ENCODE measurements around the gene ARHGEF17.
A peak's percentile ranks its signal among the peaks of the same experiment; 100 is the strongest.

Gene ARHGEF17

GRCh38 chr11:73297231-73297590 is 10.9 kb upstream of the ARHGEF17 start:
- ChIA-PET CTCF (interaction anchor here (0.8 to 19.7 kb wide), 7 partner anchors 4 to 95 kb away, joined by 3 to 323 read pairs (median 172); partner anchors contain the start of gene ARHGEF17), POLR2A (no interaction called here)
- 92% methylated on average over 17 of the region's 18 CpGs for WGBS (ENCODE audit: insufficient coverage)
- peaks cover 0 to 18% (median 5%) of the 10 kb centered on the region in 4 experiments for H3K4me1 ChIP-seq (ENCODE audit: control extremely low read depth in 1 of 4, control insufficient read depth in 4 of 4, insufficient read depth in 4 of 4, low read length in 3 of 4)
- no peak for DNase-seq
- H3K4me3 ChIP-seq (ENCODE audit: control insufficient read depth in 1 of 7, extremely low read depth in 1 of 7, insufficient read depth in 4 of 7, low read depth in 2 of 7, low read length in 6 of 7) = no peak overlapping the region
- H3K36me3 ChIP-seq (ENCODE audit: control insufficient read depth in 4 of 4, insufficient read depth in 4 of 4, low read length in 3 of 4) = no peaks in the 10 kb centered on the region
- H3K9me3 ChIP-seq (ENCODE audit: control extremely low read depth in 1 of 5, control insufficient read depth in 4 of 5, insufficient read depth in 2 of 5, low read depth in 1 of 5, low read length in 4 of 5) = no peaks in the 10 kb centered on the region
- no peak overlapping the region for H3K27ac ChIP-seq (ENCODE audit: insufficient read depth in 1 of 2, low read depth in 1 of 2, low read length in 2 of 2, poor library complexity in 1 of 2, severe bottlenecking in 2 of 2)
- H3K27me3 ChIP-seq (replicated peaks in 2 of 5; ENCODE audit: control insufficient read depth in 4 of 5, insufficient read depth in 5 of 5, low read length in 4 of 5) = no peaks in the 10 kb centered on the region

- Histone ChIP-seq H3K4me1 (ENCODE audit: control extremely low read depth in 1 of 4, control insufficient read depth in 4 of 4, insufficient read depth in 4 of 4, low read length in 3 of 4) (peaks cover 0 to 14% (median 3%) of the 10 kb centered on the region in 4 experiments), H3K27ac (ENCODE audit: insufficient read depth in 1 of 2, low read depth in 1 of 2, low read length in 2 of 2, poor library complexity in 1 of 2, severe bottlenecking in 2 of 2) (no peak overlapping the region), H3K36me3 (ENCODE audit: control insufficient read depth in 4 of 4, insufficient read depth in 4 of 4, low read length in 3 of 4) (no peaks in the 10 kb centered on the region), H3K4me3 (ENCODE audit: control insufficient read depth in 1 of 7, extremely low read depth in 1 of 7, insufficient read depth in 4 of 7, low read depth in 2 of 7, low read length in 6 of 7) (no peak overlapping the region), H3K9me3 (ENCODE audit: control extremely low read depth in 1 of 5, control insufficient read depth in 4 of 5, insufficient read depth in 2 of 5, low read depth in 1 of 5, low read length in 4 of 5) (no peaks in the 10 kb centered on the region), H3K27me3 (replicated peaks in 2 of 5; ENCODE audit: control insufficient read depth in 4 of 5, insufficient read depth in 5 of 5, low read length in 4 of 5) (no peaks in the 10 kb centered on the region)
- WGBS (ENCODE audit: insufficient coverage) = 100% methylated on average over 3 of the region's 3 CpGs
- no peak for DNase-seq
- ChIA-PET CTCF (interaction anchor here (0.8 to 19.7 kb wide), 7 partner anchors 5 to 94 kb away, joined by 3 to 323 read pairs (median 172); partner anchors contain the start of gene ARHGEF17), POLR2A (no interaction called here)
Observed at GRCh38 chr11:73297702-73298101, 10.4 kb upstream of the ARHGEF17 start.

GRCh38 chr11:73298233-73298632 is 9.8 kb upstream of the ARHGEF17 start:
- Histone ChIP-seq H3K36me3 (ENCODE audit: control insufficient read depth in 4 of 4, insufficient read depth in 4 of 4, low read length in 3 of 4) (no peaks in the 10 kb centered on the region), H3K9me3 (ENCODE audit: control extremely low read depth in 1 of 5, control insufficient read depth in 4 of 5, insufficient read depth in 2 of 5, low read depth in 1 of 5, low read length in 4 of 5) (no peaks in the 10 kb centered on the region), H3K4me3 (ENCODE audit: control insufficient read depth in 1 of 7, extremely low read depth in 1 of 7, insufficient read depth in 4 of 7, low read depth in 2 of 7, low read length in 6 of 7) (no peak overlapping the region), H3K27ac (ENCODE audit: insufficient read depth in 1 of 2, low read depth in 1 of 2, low read length in 2 of 2, poor library complexity in 1 of 2, severe bottlenecking in 2 of 2) (no peak overlapping the region), H3K27me3 (replicated peaks in 2 of 5; ENCODE audit: control insufficient read depth in 4 of 5, insufficient read depth in 5 of 5, low read length in 4 of 5) (no peaks in the 10 kb centered on the region), H3K4me1 (ENCODE audit: control extremely low read depth in 1 of 4, control insufficient read depth in 4 of 4, insufficient read depth in 4 of 4, low read length in 3 of 4) (peaks cover 0 to 9% (median 3%) of the 10 kb centered on the region in 4 experiments)
- DNase-seq = no peak
- POLR2A ChIA-PET = no interaction called here
- WGBS (ENCODE audit: insufficient coverage) = 98% methylated on average over 5 of the region's 5 CpGs
- CTCF ChIA-PET = interaction anchor here (0.6 to 19.7 kb wide), 7 partner anchors 5 to 94 kb away, joined by 3 to 323 read pairs (median 172); partner anchors contain the start of gene ARHGEF17

GRCh38 chr11:73299751-73300150 is 8.3 kb upstream of the ARHGEF17 start:
- Histone ChIP-seq H3K27ac (ENCODE audit: insufficient read depth in 1 of 2, low read depth in 1 of 2, low read length in 2 of 2, poor library complexity in 1 of 2, severe bottlenecking in 2 of 2) (no peak overlapping the region), H3K36me3 (ENCODE audit: control insufficient read depth in 4 of 4, insufficient read depth in 4 of 4, low read length in 3 of 4) (no peaks in the 10 kb centered on the region), H3K4me3 (ENCODE audit: control insufficient read depth in 1 of 7, extremely low read depth in 1 of 7, insufficient read depth in 4 of 7, low read depth in 2 of 7, low read length in 6 of 7) (no peak overlapping the region), H3K27me3 (replicated peaks in 2 of 5; ENCODE audit: control insufficient read depth in 4 of 5, insufficient read depth in 5 of 5, low read length in 4 of 5) (no peaks in the 10 kb centered on the region), H3K4me1 (ENCODE audit: control extremely low read depth in 1 of 4, control insufficient read depth in 4 of 4, insufficient read depth in 4 of 4, low read length in 3 of 4) (peaks cover 0 to 9% (median 3%) of the 10 kb centered on the region in 4 experiments), H3K9me3 (ENCODE audit: control extremely low read depth in 1 of 5, control insufficient read depth in 4 of 5, insufficient read depth in 2 of 5, low read depth in 1 of 5, low read length in 4 of 5) (no peaks in the 10 kb centered on the region)
- ChIA-PET CTCF (interaction anchor here (1.6 to 19.7 kb wide), 4 partner anchors 7 to 361 kb away, joined by 4 to 323 read pairs (median 186); no protein-coding TSS in a partner anchor), POLR2A (no interaction called here)
- no peak for DNase-seq
- over 99% methylated on average over 8 of the region's 10 CpGs for WGBS (ENCODE audit: insufficient coverage)

- Histone ChIP-seq H3K36me3 (ENCODE audit: control insufficient read depth in 4 of 4, insufficient read depth in 4 of 4, low read length in 3 of 4) (peaks cover 0 to 9% (median 4%) of the 10 kb centered on the region in 4 experiments), H3K4me3 (ENCODE audit: control insufficient read depth in 1 of 7, extremely low read depth in 1 of 7, insufficient read depth in 4 of 7, low read depth in 2 of 7, low read length in 6 of 7) (peak overlapping the region in 2 of 7 experiments; percentile 85 to 91), H3K27me3 (replicated peaks in 2 of 5; ENCODE audit: control insufficient read depth in 4 of 5, insufficient read depth in 5 of 5, low read length in 4 of 5) (no peaks in the 10 kb centered on the region), H3K9me3 (ENCODE audit: control extremely low read depth in 1 of 5, control insufficient read depth in 4 of 5, insufficient read depth in 2 of 5, low read depth in 1 of 5, low read length in 4 of 5) (no peaks in the 10 kb centered on the region), H3K4me1 (ENCODE audit: control extremely low read depth in 1 of 4, control insufficient read depth in 4 of 4, insufficient read depth in 4 of 4, low read length in 3 of 4) (peaks cover 3 to 40% (median 37%) of the 10 kb centered on the region in 4 experiments), H3K27ac (ENCODE audit: insufficient read depth in 1 of 2, low read depth in 1 of 2, low read length in 2 of 2, poor library complexity in 1 of 2, severe bottlenecking in 2 of 2) (no peak overlapping the region)
- WGBS (ENCODE audit: insufficient coverage) = 68% methylated on average over 3 of the region's 7 CpGs
- POLR2A ChIA-PET = interaction anchor here (0.8 to 4.6 kb wide), 5 partner anchors 14 to 31 kb away, joined by 3 to 56 read pairs (median 3); no protein-coding TSS in a partner anchor
- CTCF ChIA-PET = interaction anchor here (0.7 to 20.9 kb wide), 20 partner anchors 13 to 474 kb away, joined by 3 to 371 read pairs (median 4); no protein-coding TSS in a partner anchor
- peak in 2 of 3 donors; percentile 50 to 52 for DNase-seq
Observed at GRCh38 chr11:73306069-73306841, 1.8 kb upstream of the ARHGEF17 start.

- ChIA-PET CTCF (interaction anchor here (0.6 to 20.9 kb wide), 20 partner anchors 14 to 475 kb away, joined by 3 to 371 read pairs (median 4); no protein-coding TSS in a partner anchor), POLR2A (interaction anchor here (0.8 to 4.6 kb wide), 5 partner anchors 14 to 30 kb away, joined by 3 to 56 read pairs (median 3); no protein-coding TSS in a partner anchor)
Observed at GRCh38 chr11:73306977-73307322, 1.1 kb upstream of the ARHGEF17 start.

More at GRCh38 chr11:73306977-73307322, 1.1 kb upstream of the ARHGEF17 start:
- H3K36me3 ChIP-seq (ENCODE audit: control insufficient read depth in 4 of 4, insufficient read depth in 4 of 4, low read length in 3 of 4) = peaks cover 0 to 9% (median 4%) of the 10 kb centered on the region in 4 experiments
- H3K4me3 ChIP-seq (ENCODE audit: control insufficient read depth in 1 of 7, extremely low read depth in 1 of 7, insufficient read depth in 4 of 7, low read depth in 2 of 7, low read length in 6 of 7) = peak overlapping the region in 6 of 7 experiments; percentile 20 to 91 (median 82)
- H3K27ac ChIP-seq (ENCODE audit: insufficient read depth in 1 of 2, low read depth in 1 of 2, low read length in 2 of 2, poor library complexity in 1 of 2, severe bottlenecking in 2 of 2) = peak overlapping the region; percentile 40 to 50
- H3K4me1 ChIP-seq (ENCODE audit: control extremely low read depth in 1 of 4, control insufficient read depth in 4 of 4, insufficient read depth in 4 of 4, low read length in 3 of 4) = peaks cover 3 to 45% (median 44%) of the 10 kb centered on the region in 4 experiments
- 22% methylated on average over 17 of the region's 18 CpGs for WGBS (ENCODE audit: insufficient coverage)
- no peaks in the 10 kb centered on the region for H3K9me3 ChIP-seq (ENCODE audit: control extremely low read depth in 1 of 5, control insufficient read depth in 4 of 5, insufficient read depth in 2 of 5, low read depth in 1 of 5, low read length in 4 of 5)
- DNase-seq = no peak
- H3K27me3 ChIP-seq (replicated peaks in 2 of 5; ENCODE audit: control insufficient read depth in 4 of 5, insufficient read depth in 5 of 5, low read length in 4 of 5) = no peaks in the 10 kb centered on the region
